Lower leg skin (tissue), 3 donors: ENCODE data around the gene SLC25A29.

Source experiments
- POLR2A ChIP-seq, 2 donors: fragments of 450-650 bp; IDR thresholded peaks; one replicate each; pipeline ENCODE4 v1.6.1; 2016 to 2017; ENCODE audit warnings: antibody characterized with exemption in 2 of 2, mild to moderate bottlenecking in 1 of 2, moderate library complexity in 1 of 2
- TF ChIP-seq, protein P1 (sequence below), 3 donors: fragments of 450-650 bp; IDR thresholded peaks; one replicate each; pipeline ENCODE4 v1.5.1; 2016; ENCODE audit warnings: antibody characterized with exemption in 3 of 3, mild to moderate bottlenecking in 3 of 3, moderate library complexity in 2 of 3

DNA sequence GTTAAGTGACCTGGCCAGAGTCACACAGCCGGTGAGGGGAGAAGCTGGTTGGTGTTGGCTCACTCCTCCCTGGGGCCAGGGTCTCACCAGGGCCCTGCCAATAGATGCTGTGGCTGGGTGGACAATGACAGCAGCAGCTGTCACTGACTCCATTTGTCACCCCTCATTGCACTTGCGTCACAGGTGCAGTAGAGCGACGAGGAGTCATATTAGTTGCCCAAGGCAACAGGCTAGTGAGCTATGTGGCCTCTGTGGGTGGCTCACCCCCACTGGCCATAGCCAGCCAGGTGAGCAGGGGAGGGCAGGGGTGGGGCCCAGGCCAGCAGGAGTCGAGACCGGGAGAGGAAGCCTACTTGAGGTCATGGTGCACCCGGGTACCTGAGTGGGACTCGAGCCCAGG is 26.6 kb upstream of the SLC25A29 start:
- TF ChIP-seq, protein P1, sequence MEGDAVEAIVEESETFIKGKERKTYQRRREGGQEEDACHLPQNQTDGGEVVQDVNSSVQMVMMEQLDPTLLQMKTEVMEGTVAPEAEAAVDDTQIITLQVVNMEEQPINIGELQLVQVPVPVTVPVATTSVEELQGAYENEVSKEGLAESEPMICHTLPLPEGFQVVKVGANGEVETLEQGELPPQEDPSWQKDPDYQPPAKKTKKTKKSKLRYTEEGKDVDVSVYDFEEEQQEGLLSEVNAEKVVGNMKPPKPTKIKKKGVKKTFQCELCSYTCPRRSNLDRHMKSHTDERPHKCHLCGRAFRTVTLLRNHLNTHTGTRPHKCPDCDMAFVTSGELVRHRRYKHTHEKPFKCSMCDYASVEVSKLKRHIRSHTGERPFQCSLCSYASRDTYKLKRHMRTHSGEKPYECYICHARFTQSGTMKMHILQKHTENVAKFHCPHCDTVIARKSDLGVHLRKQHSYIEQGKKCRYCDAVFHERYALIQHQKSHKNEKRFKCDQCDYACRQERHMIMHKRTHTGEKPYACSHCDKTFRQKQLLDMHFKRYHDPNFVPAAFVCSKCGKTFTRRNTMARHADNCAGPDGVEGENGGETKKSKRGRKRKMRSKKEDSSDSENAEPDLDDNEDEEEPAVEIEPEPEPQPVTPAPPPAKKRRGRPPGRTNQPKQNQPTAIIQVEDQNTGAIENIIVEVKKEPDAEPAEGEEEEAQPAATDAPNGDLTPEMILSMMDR (IDR thresholded peaks at IDR 0.05): no peak
- TF ChIP-seq POLR2A (IDR thresholded peaks at IDR 0.05): no peak
